ENCODE data around the gene LHFPL3.
"Not testable (repeated sequence)": the region's sequence is repeated elsewhere in the genome, so short reads cannot be mapped to it uniquely, and the experiment has no call there.

The LHFPL3 gene

DNA sequence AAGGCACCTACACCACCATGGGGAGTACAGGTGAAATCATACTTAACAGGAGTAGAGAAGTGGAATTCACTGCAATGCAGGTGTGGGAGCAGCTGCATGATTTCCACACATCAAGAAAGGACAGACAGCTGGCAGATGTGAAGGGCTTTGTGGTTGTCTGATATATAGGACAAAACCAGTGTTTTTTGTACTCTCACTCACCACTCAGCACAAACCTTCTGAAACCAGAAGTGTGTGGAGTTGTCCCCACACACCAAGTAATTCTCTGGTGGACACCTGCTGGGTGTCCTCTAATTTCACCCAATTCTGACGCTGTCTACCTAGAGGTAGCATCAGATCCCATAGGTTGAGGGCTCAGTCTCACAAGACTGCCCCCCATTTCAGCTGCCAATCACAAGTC, 357.9 kb downstream of the LHFPL3 start:
- no peak for DNase-seq (ENCODE audit: low read depth)
- no peak overlapping the region for H3K4me3 ChIP-seq (ENCODE audit: low read length)
- TF ChIP-seq, protein P1, sequence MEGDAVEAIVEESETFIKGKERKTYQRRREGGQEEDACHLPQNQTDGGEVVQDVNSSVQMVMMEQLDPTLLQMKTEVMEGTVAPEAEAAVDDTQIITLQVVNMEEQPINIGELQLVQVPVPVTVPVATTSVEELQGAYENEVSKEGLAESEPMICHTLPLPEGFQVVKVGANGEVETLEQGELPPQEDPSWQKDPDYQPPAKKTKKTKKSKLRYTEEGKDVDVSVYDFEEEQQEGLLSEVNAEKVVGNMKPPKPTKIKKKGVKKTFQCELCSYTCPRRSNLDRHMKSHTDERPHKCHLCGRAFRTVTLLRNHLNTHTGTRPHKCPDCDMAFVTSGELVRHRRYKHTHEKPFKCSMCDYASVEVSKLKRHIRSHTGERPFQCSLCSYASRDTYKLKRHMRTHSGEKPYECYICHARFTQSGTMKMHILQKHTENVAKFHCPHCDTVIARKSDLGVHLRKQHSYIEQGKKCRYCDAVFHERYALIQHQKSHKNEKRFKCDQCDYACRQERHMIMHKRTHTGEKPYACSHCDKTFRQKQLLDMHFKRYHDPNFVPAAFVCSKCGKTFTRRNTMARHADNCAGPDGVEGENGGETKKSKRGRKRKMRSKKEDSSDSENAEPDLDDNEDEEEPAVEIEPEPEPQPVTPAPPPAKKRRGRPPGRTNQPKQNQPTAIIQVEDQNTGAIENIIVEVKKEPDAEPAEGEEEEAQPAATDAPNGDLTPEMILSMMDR (conservative IDR thresholded peaks at IDR 0.05; ENCODE audit: low read depth, low read length) = no peak

DNA sequence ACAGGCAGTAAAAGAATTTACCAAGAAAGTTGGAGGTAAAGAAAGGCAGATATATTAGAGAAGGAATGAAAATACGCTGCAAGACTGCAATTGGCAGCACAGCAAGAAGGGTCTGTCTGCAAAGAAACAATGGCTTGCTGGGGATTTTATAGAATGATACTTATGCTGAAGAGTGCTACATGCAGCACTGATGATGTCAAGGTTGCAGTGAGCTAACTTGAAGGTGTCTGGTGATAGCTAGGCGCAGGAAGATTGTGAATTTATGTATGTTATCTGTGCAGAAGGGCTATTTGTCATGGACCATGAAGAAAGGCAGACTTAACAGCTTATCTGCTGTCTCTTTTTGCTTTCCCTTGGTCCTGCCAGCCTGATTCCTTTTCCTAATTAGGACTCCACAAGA, 366.3 kb downstream of the LHFPL3 start:
- DNase-seq (ENCODE audit: low read depth) = no peak
- TF ChIP-seq, protein P1 (conservative IDR thresholded peaks at IDR 0.05; ENCODE audit: low read depth, low read length) = no peak
- no peak overlapping the region for H3K4me3 ChIP-seq (ENCODE audit: low read length)

DNA sequence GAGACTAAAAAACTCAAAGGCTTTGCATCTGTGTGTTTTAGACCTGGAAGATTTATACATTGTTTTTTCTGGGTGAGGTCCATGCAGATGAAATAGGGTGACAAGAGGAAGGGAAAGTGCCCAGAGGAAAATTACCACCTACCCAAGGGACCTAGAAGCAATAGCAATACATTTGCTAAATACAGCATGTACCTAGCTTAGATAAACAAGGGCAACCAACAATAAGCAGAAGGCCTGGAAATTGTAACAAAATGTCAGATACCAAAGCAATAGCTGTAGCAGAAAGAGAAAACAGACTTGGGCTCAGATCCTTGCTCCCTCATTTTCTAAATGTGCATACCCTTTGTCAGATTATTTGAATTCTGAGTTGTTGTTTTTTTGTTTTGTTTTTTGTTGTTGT, 367.2 kb downstream of the LHFPL3 start:
- DNase-seq (ENCODE audit: low read depth) = no peak
- TF ChIP-seq, protein P1 (conservative IDR thresholded peaks at IDR 0.05; ENCODE audit: low read depth, low read length) = no peak

DNA sequence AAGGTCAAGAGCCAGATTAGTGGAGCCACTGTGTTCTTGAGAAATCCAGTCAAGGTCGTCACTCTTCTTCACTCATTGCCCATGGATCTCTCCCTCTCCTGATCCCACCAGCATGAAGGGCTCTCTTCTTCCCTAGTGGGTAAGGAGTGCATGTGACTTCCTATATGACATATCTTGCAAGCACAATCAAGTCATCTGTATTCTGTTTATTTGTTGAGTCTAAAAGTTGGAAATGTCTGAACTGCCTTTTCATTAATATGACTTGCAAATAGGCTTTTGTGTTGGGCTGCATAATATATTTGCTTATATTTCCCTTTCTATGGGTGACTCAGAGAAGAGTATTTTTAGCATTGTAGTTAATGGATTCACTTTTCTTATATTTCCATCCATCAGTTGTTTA, 371.9 kb downstream of the LHFPL3 start:
- TF ChIP-seq, protein P1 (conservative IDR thresholded peaks at IDR 0.05; ENCODE audit: low read depth, low read length) = no peak
- no peak overlapping the region for H3K4me3 ChIP-seq (ENCODE audit: low read length)

More for the DNA sequence above, 367.2 kb downstream of the LHFPL3 start:
- H3K4me3 ChIP-seq (ENCODE audit: low read length) = no peak overlapping the region

DNA sequence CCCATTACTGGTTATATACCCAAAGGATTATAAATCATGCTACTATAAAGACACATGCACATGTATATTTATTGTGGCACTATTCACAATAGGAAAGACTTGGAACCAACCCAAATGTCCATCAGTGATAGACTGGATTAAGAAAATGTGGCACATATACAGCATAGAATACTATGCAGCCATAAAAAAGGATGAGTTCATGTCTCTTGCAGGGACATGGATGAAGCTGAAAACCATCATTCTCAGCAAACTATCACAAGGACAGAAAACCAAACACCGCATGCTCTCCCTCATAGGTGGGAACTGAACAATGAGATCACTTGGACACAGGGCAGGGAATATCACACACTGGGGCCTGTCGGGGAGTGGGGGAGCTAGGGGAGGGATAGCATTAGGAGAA, 392.6 kb downstream of the LHFPL3 start:
- not testable (repeated sequence) for DNase-seq (ENCODE audit: low read depth); H3K4me3 ChIP-seq (ENCODE audit: low read length)

More for the DNA sequence above, 371.9 kb downstream of the LHFPL3 start:
- no peak for DNase-seq (ENCODE audit: low read depth)

DNA sequence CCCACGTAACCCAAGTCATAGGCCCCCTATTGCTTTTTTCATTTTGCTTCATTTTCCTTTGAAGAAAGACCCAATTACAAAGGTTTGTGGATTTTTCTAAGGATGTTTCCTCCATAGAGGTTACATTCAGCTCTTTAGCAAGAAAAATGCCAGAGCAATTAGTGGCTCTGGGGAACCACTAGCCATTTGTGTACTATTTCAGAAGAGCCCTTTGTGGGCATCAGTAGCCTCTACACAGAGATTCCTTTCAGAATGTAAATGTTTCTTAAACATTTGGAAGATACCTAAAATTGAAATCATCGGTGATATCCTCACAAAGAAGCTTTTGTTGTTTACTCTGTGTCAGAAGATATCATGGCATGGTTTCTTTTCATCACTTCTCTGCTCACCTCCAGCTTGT, 394.6 kb downstream of the LHFPL3 start:
- TF ChIP-seq, protein P1 (conservative IDR thresholded peaks at IDR 0.05; ENCODE audit: low read depth, low read length) = no peak
- no peak for DNase-seq (ENCODE audit: low read depth)
- no peak overlapping the region for H3K4me3 ChIP-seq (ENCODE audit: low read length)

DNA sequence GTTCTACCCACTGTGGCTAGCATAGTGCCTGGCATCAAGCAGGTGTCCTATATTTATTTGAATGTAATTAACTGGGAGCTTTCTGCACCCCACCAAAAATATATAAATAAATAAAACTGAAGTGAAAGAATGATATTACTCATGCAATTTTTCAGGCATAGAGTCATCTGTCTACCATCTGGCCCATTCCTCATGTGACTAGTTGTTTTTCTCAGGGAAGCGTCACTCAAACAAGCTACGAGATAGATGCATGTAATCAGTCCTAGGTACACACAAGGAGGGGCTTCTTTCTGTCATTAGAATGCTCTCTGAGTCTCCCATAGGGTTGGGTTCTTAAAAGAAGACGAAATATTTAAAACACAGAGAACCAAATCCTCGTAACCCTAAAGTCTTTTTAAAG, 430.1 kb downstream of the LHFPL3 start:
- no peak overlapping the region for H3K4me3 ChIP-seq (ENCODE audit: low read length)
- no peak for DNase-seq (ENCODE audit: low read depth)
- TF ChIP-seq, protein P1 (conservative IDR thresholded peaks at IDR 0.05; ENCODE audit: low read depth, low read length) = no peak

DNA sequence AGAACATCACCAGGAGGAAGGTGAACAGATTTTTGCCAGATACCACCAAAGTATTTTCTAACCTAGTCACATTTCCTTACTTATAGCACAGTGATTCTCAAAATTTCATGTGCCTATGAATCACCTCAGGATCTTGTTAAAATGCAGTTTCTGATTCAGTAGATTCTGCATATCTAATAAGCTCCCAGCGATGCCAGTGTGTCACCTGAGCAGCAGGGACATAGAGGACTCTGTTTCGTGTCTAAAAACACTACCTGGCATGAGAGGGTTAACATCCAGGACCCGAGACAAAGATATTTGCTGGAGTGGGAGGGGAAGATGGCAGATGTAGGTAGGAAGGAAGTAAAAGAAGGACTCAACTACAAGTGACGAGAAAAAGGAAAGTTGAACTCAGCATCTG, 433.5 kb downstream of the LHFPL3 start:
- no peak overlapping the region for H3K4me3 ChIP-seq (ENCODE audit: low read length)
- no peak for DNase-seq (ENCODE audit: low read depth)
- TF ChIP-seq, protein P1 (conservative IDR thresholded peaks at IDR 0.05; ENCODE audit: low read depth, low read length) = no peak

All from retinal pigment epithelial cell (primary cell).